ENCODE measurements around the gene BEX3.
"Not testable (repeated sequence)": the region's sequence is repeated elsewhere in the genome, so short reads cannot be mapped to it uniquely, and the experiment has no call there.

The BEX3 gene

DNA sequence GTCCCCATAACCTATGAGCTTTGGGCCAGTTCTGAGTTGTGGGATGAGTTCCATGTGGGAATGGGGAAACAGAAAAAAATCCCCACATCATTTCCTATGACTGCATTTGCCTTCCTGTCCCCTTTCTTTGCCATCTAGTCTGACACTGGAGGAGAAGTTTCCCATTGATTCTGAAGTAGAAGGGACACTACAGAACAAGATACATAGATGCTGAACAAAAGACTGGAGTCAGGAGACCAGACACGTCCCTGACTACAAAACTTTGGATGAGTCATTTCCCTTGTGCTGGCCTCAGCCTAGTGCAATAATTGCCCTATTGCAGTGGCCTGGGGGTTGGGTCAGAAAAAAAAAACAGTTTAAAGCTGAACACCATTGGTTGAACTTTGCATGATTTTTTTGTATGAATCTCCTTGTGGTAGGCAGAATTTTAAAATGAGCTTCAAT lies 22.1 kb downstream of the BEX3 start:
- Histone ChIP-seq H3K36me3 (ENCODE audit: insufficient read depth, insufficient read length, low read length) (no peaks in the 10 kb centered on the region), H3K9me3 (ENCODE audit: insufficient read depth, low read length) (no peaks in the 10 kb centered on the region), H3K4me3 (ENCODE audit: insufficient read length, low read depth) (no peak overlapping the region), H3K4me1 (ENCODE audit: insufficient read depth, insufficient read length) (no peaks in the 10 kb centered on the region), H3K9ac (ENCODE audit: insufficient read length, low read depth) (no peak overlapping the region), H3K27me3 (ENCODE audit: insufficient read depth, insufficient read length) (no peaks in the 10 kb centered on the region)
- DNase-seq (ENCODE audit: low read depth, low spot score) = no peak
- TF ChIP-seq YY1 (IDR thresholded peaks at IDR 0.05; ENCODE audit: insufficient read depth, insufficient read length) (no peak), ZNF274 (IDR thresholded peaks at IDR 0.05; ENCODE audit: low read depth, low read length) (no peak), SUZ12 (IDR thresholded peaks at IDR 0.05; ENCODE audit: extremely low read depth, insufficient read depth, insufficient read length) (no peak)

- no peak for DNase-seq (ENCODE audit: low read depth, low spot score)
- TF ChIP-seq ZNF274 (IDR thresholded peaks at IDR 0.05; ENCODE audit: low read depth, low read length) (no peak), SUZ12 (IDR thresholded peaks at IDR 0.05; ENCODE audit: extremely low read depth, insufficient read depth, insufficient read length) (no peak), YY1 (IDR thresholded peaks at IDR 0.05; ENCODE audit: insufficient read depth, insufficient read length) (no peak)
- no peaks in the 10 kb centered on the region for H3K4me1 ChIP-seq (ENCODE audit: insufficient read depth, insufficient read length)
- no peak overlapping the region for H3K9ac ChIP-seq (ENCODE audit: insufficient read length, low read depth)
- H3K27me3 ChIP-seq (ENCODE audit: insufficient read depth, insufficient read length) = no peaks in the 10 kb centered on the region
- H3K4me3 ChIP-seq (ENCODE audit: insufficient read length, low read depth) = no peak overlapping the region
- H3K36me3 ChIP-seq (ENCODE audit: insufficient read depth, insufficient read length, low read length) = no peaks in the 10 kb centered on the region
- no peaks in the 10 kb centered on the region for H3K9me3 ChIP-seq (ENCODE audit: insufficient read depth, low read length)
Observed at GRCh38 chrX:103399744-103400143, 23.4 kb downstream of the BEX3 start.

GRCh38 chrX:103400931-103401330 lies 24.6 kb downstream of the BEX3 start:
- no peaks in the 10 kb centered on the region for H3K36me3 ChIP-seq (ENCODE audit: insufficient read depth, insufficient read length, low read length)
- no peaks in the 10 kb centered on the region for H3K27me3 ChIP-seq (ENCODE audit: insufficient read depth, insufficient read length)
- TF ChIP-seq YY1 (IDR thresholded peaks at IDR 0.05; ENCODE audit: insufficient read depth, insufficient read length) (no peak), ZNF274 (IDR thresholded peaks at IDR 0.05; ENCODE audit: low read depth, low read length) (no peak), SUZ12 (IDR thresholded peaks at IDR 0.05; ENCODE audit: extremely low read depth, insufficient read depth, insufficient read length) (no peak)
- H3K9ac ChIP-seq (ENCODE audit: insufficient read length, low read depth) = no peak overlapping the region
- no peak for DNase-seq (ENCODE audit: low read depth, low spot score)
- H3K4me1 ChIP-seq (ENCODE audit: insufficient read depth, insufficient read length) = no peaks in the 10 kb centered on the region
- no peak overlapping the region for H3K4me3 ChIP-seq (ENCODE audit: insufficient read length, low read depth)
- no peaks in the 10 kb centered on the region for H3K9me3 ChIP-seq (ENCODE audit: insufficient read depth, low read length)

- Histone ChIP-seq H3K4me1 (ENCODE audit: insufficient read depth, insufficient read length) (no peaks in the 10 kb centered on the region), H3K4me3 (ENCODE audit: insufficient read length, low read depth) (peak overlapping the region; percentile 60), H3K27me3 (ENCODE audit: insufficient read depth, insufficient read length) (no peaks in the 10 kb centered on the region), H3K9ac (ENCODE audit: insufficient read length, low read depth) (peak overlapping the region; percentile 73), H3K36me3 (ENCODE audit: insufficient read depth, insufficient read length, low read length) (peaks cover 14% of the 10 kb centered on the region), H3K9me3 (ENCODE audit: insufficient read depth, low read length) (no peaks in the 10 kb centered on the region)
- TF ChIP-seq ZNF274 (IDR thresholded peaks at IDR 0.05; ENCODE audit: low read depth, low read length) = no peak
- TF ChIP-seq YY1 (IDR thresholded peaks at IDR 0.05; ENCODE audit: insufficient read depth, insufficient read length) = no peak
- TF ChIP-seq SUZ12 (IDR thresholded peaks at IDR 0.05; ENCODE audit: extremely low read depth, insufficient read depth, insufficient read length) = no peak
- peak; percentile 91 for DNase-seq (ENCODE audit: low read depth, low spot score)
Observed at GRCh38 chrX:103404231-103405008, 28.1 kb downstream of the BEX3 start.

- no peaks in the 10 kb centered on the region for H3K27me3 ChIP-seq (ENCODE audit: insufficient read depth, insufficient read length)
- DNase-seq (ENCODE audit: low read depth, low spot score) = no peak
- H3K9me3 ChIP-seq (ENCODE audit: insufficient read depth, low read length) = no peaks in the 10 kb centered on the region
- H3K4me1 ChIP-seq (ENCODE audit: insufficient read depth, insufficient read length) = no peaks in the 10 kb centered on the region
- H3K9ac ChIP-seq (ENCODE audit: insufficient read length, low read depth) = peak overlapping the region; percentile 73
- peaks cover 19% of the 10 kb centered on the region for H3K36me3 ChIP-seq (ENCODE audit: insufficient read depth, insufficient read length, low read length)
- peak overlapping the region; percentile 60 for H3K4me3 ChIP-seq (ENCODE audit: insufficient read length, low read depth)
- TF ChIP-seq YY1 (IDR thresholded peaks at IDR 0.05; ENCODE audit: insufficient read depth, insufficient read length) = no peak
- TF ChIP-seq SUZ12 (IDR thresholded peaks at IDR 0.05; ENCODE audit: extremely low read depth, insufficient read depth, insufficient read length) = no peak
- TF ChIP-seq ZNF274 (IDR thresholded peaks at IDR 0.05; ENCODE audit: low read depth, low read length) = no peak
Observed at GRCh38 chrX:103405009-103405333, 28.6 kb downstream of the BEX3 start.

DNA sequence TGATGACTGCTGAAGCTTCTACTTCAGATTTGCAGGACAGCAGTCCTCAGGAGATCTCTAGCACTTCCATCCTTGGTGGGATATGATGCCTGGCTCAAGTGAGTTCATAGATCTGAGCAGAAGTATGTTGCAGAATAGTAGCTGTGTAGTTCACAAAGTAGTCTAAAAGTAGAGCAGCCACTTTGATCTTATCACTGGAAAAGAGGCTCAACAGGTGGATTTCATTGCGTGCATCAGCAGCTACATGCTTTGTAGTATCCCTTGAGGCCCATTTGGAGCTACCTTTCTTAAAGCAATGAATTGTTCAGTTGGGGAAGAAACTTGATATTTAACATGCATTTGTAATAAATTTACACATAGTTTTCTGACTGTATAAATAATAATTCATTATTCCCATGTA lies 29.9 kb downstream of the BEX3 start:
- no peak for DNase-seq (ENCODE audit: low read depth, low spot score)
- H3K9me3 ChIP-seq (ENCODE audit: insufficient read depth, low read length) = no peaks in the 10 kb centered on the region
- H3K27me3 ChIP-seq (ENCODE audit: insufficient read depth, insufficient read length) = no peaks in the 10 kb centered on the region
- H3K4me1 ChIP-seq (ENCODE audit: insufficient read depth, insufficient read length) = no peaks in the 10 kb centered on the region
- H3K9ac ChIP-seq (ENCODE audit: insufficient read length, low read depth) = no peak overlapping the region
- TF ChIP-seq ZNF274 (IDR thresholded peaks at IDR 0.05; ENCODE audit: low read depth, low read length) (no peak), SUZ12 (IDR thresholded peaks at IDR 0.05; ENCODE audit: extremely low read depth, insufficient read depth, insufficient read length) (no peak), YY1 (IDR thresholded peaks at IDR 0.05; ENCODE audit: insufficient read depth, insufficient read length) (no peak)
- H3K36me3 ChIP-seq (ENCODE audit: insufficient read depth, insufficient read length, low read length) = peaks cover 25% of the 10 kb centered on the region
- no peak overlapping the region for H3K4me3 ChIP-seq (ENCODE audit: insufficient read length, low read depth)

- no peak for DNase-seq (ENCODE audit: low read depth, low spot score)
- Histone ChIP-seq H3K36me3 (ENCODE audit: insufficient read depth, insufficient read length, low read length) (peaks cover 25% of the 10 kb centered on the region), H3K27me3 (ENCODE audit: insufficient read depth, insufficient read length) (no peaks in the 10 kb centered on the region), H3K4me3 (ENCODE audit: insufficient read length, low read depth) (no peak overlapping the region), H3K9ac (ENCODE audit: insufficient read length, low read depth) (no peak overlapping the region), H3K9me3 (ENCODE audit: insufficient read depth, low read length) (no peaks in the 10 kb centered on the region), H3K4me1 (ENCODE audit: insufficient read depth, insufficient read length) (no peaks in the 10 kb centered on the region)
- TF ChIP-seq YY1 (IDR thresholded peaks at IDR 0.05; ENCODE audit: insufficient read depth, insufficient read length) = no peak
Observed at GRCh38 chrX:103407776-103408175, 31.4 kb downstream of the BEX3 start.

DNA sequence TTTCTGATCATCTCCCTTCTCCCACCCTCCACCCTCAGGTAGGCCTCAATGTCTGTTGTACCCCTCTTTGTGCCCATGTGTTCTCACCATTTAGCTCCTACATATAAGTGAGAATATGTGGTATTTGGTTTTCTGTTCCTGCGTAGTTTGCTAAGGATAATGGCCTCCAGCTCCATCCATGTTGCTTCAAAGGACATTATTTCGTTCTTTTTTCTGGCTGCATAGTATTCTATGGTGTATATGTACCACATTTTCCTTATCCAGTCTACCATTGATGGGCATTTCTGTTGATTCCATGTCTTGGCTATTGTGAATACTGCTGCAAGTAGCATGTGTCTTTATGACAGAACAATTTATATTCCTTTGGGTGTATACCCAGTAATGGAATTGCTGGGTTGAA lies 35.4 kb downstream of the BEX3 start:
- not testable (repeated sequence) for H3K4me3 ChIP-seq (ENCODE audit: insufficient read length, low read depth); H3K9me3 ChIP-seq (ENCODE audit: insufficient read depth, low read length); H3K27me3 ChIP-seq (ENCODE audit: insufficient read depth, insufficient read length); DNase-seq (ENCODE audit: low read depth, low spot score); H3K4me1 ChIP-seq (ENCODE audit: insufficient read depth, insufficient read length); H3K9ac ChIP-seq (ENCODE audit: insufficient read length, low read depth)
- H3K36me3 ChIP-seq (ENCODE audit: insufficient read depth, insufficient read length, low read length) = peaks cover 25% of the 10 kb centered on the region
